HL-60 (cell line): ENCODE data around the gene GRIA1.

Source experiments
- CTCF ChIP-seq: IDR thresholded peaks from one replicate; pipeline ENCODE4 v1.5.1; 2011; ENCODE audit warnings: low read length, control low read depth, inconsistent platforms; ENCODE audit not compliant: insufficient read depth
- GABPA ChIP-seq: IDR thresholded peaks from 2 replicates; pipeline ENCODE4 v1.6.1; 2012; ENCODE audit warnings: low read depth
- POLR2AphosphoS5 ChIP-seq: IDR thresholded peaks from 2 replicates; pipeline ENCODE4 v1.6.1; 2012; ENCODE audit warnings: low read depth
- REST ChIP-seq: IDR thresholded peaks from 2 replicates; pipeline ENCODE4 v1.6.1; 2012; ENCODE audit warnings: low read depth; ENCODE audit not compliant: insufficient replicate concordance
- SPI1 ChIP-seq: IDR thresholded peaks from 2 replicates; pipeline ENCODE4 v1.6.1; 2012; ENCODE audit warnings: low read depth, mild to moderate bottlenecking, borderline replicate concordance

- TF ChIP-seq CTCF (no peak), REST (no peak), POLR2AphosphoS5 (no peak), GABPA (no peak), SPI1 (no peak)
These were observed 168.7 kb downstream of the GRIA1 start for GRCh38 chr5:153659039-153659736.
